ENCODE measurements around the gene SLC1A2.
A peak's percentile ranks its signal among the peaks of the same experiment; 100 is the strongest.

- TF ChIP-seq CTCF (IDR thresholded peaks at IDR 0.05): peak; percentile 74 to 97 (median 89)
- TF ChIP-seq POLR2A (IDR thresholded peaks at IDR 0.05): no peak
Observed at GRCh38 chr11:35391922-35392688, 27.3 kb downstream of the SLC1A2 start.

Measured in heart left ventricle (tissue), 13 donors.